ENCODE data around the gene SEMA3C. TPM values are rescaled to one million over a fixed set of nuclear protein-coding genes. Genes with fewer than 3 reads are reported as not detected.

SEMA3C gene
- total and polyA plus RNA-seq, 2 donors (not counting 3 experiments of a cell fraction or from before 2014, with no cell fraction given): 0.01 to 0.09 TPM

- FAIRE-seq (no peak), DNase-seq (ENCODE audit: low read depth, low spot score) (no peak)
- Histone ChIP-seq H3K4me3 (replicated peaks in 1 of 3; ENCODE audit: insufficient read depth in 1 of 3, low read depth in 1 of 3, low read length in 3 of 3) (no peak overlapping the region), H3K79me2 (ENCODE audit: control insufficient read depth, insufficient read depth, low read length) (no peaks in the 10 kb centered on the region), H4K20me1 (replicated peaks; ENCODE audit: control insufficient read depth, extremely low read depth, insufficient read depth, low read length) (no peaks in the 10 kb centered on the region), H3K9ac (replicated peaks; ENCODE audit: extremely low read depth, insufficient read depth, low read length) (no peak overlapping the region), H3K9me3 (replicated peaks; ENCODE audit: control insufficient read depth, insufficient read depth, low read length) (no peaks in the 10 kb centered on the region), H3K27me3 (ENCODE audit: control insufficient read depth in 2 of 2, insufficient read depth in 2 of 2, low read length in 2 of 2) (peaks cover 0 to 5% of the 10 kb centered on the region in 2 experiments), H3K4me2 (ENCODE audit: insufficient read depth, low read length) (no peak overlapping the region), H3K27ac (ENCODE audit: insufficient read depth, low read depth, low read length) (no peak overlapping the region), H3K9me1 (replicated peaks; ENCODE audit: control insufficient read depth, extremely low read depth, insufficient read depth, low read length) (no peaks in the 10 kb centered on the region), H2AFZ (ENCODE audit: low read depth, low read length) (no peak overlapping the region), H3K36me3 (ENCODE audit: control insufficient read depth in 2 of 2, extremely low read depth in 1 of 2, insufficient read depth in 2 of 2, low read length in 2 of 2) (no peaks in the 10 kb centered on the region), H3K4me1 (ENCODE audit: control insufficient read depth, extremely low read depth, insufficient read depth, low read length) (peaks cover 14% of the 10 kb centered on the region)
- dilution Hi-C loops (cut with MboI; ENCODE audit: extremely low pct_ligation_motif_present, low sequenced_read_pairs) (no loop called here), intact Hi-C loops (cut with micrococcal nuclease) (no loop called here)
- no TSS peak for BruUV-seq (replicated peaks)
- TF ChIP-seq POLR2A (IDR thresholded peaks at IDR 0.05; ENCODE audit: low read depth, low read length): no peak
- TF ChIP-seq GATA2 (IDR thresholded peaks at IDR 0.05; ENCODE audit: insufficient read depth, insufficient read length, low read depth, low read length): no peak
- TF ChIP-seq FOS (IDR thresholded peaks at IDR 0.05; ENCODE audit: borderline replicate concordance, insufficient read depth, low read length): no peak
- ChIA-PET POLR2A (no interaction called here), CTCF (interaction anchor here (0.9 kb wide), 1 partner anchor 11 kb away, joined by 4 read pairs; no protein-coding TSS in a partner anchor)
Observed at GRCh38 chr7:80946858-80947257, 28.0 kb upstream of the SEMA3C start.

DNA sequence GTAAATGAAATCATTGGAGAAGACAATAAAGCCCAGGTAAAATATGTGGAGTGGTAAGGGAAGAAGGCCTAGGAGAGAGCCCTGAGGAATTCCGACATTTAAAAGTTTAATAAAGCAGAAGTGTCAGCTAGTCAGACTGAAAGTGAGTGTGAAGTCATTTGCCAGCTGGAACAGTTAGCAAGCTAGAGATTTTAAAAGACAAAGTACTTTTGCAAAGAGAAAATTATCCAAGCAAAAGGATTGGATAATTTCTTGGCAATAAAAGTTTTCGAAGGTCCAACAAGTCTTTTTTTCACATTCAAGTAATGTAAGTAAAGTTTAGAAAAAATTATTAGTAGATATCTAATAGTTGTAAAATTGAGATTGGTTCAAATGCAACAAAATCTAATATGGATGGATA is 27.1 kb upstream of the SEMA3C start:
- Histone ChIP-seq H3K9me1 (replicated peaks; ENCODE audit: control insufficient read depth, extremely low read depth, insufficient read depth, low read length) (no peaks in the 10 kb centered on the region), H3K4me1 (ENCODE audit: control insufficient read depth, extremely low read depth, insufficient read depth, low read length) (peaks cover 23% of the 10 kb centered on the region), H3K4me2 (ENCODE audit: insufficient read depth, low read length) (no peak overlapping the region), H2AFZ (ENCODE audit: low read depth, low read length) (no peak overlapping the region), H3K27ac (ENCODE audit: insufficient read depth, low read depth, low read length) (no peak overlapping the region), H3K9me3 (replicated peaks; ENCODE audit: control insufficient read depth, insufficient read depth, low read length) (no peaks in the 10 kb centered on the region), H3K36me3 (ENCODE audit: control insufficient read depth in 2 of 2, extremely low read depth in 1 of 2, insufficient read depth in 2 of 2, low read length in 2 of 2) (no peaks in the 10 kb centered on the region), H3K9ac (replicated peaks; ENCODE audit: extremely low read depth, insufficient read depth, low read length) (no peak overlapping the region), H3K4me3 (replicated peaks in 1 of 3; ENCODE audit: insufficient read depth in 1 of 3, low read depth in 1 of 3, low read length in 3 of 3) (no peak overlapping the region), H3K79me2 (ENCODE audit: control insufficient read depth, insufficient read depth, low read length) (no peaks in the 10 kb centered on the region), H4K20me1 (replicated peaks; ENCODE audit: control insufficient read depth, extremely low read depth, insufficient read depth, low read length) (no peaks in the 10 kb centered on the region), H3K27me3 (ENCODE audit: control insufficient read depth in 2 of 2, insufficient read depth in 2 of 2, low read length in 2 of 2) (peaks cover 0 to 5% of the 10 kb centered on the region in 2 experiments)
- intact Hi-C loops (cut with micrococcal nuclease) (no loop called here), dilution Hi-C loops (cut with MboI; ENCODE audit: extremely low pct_ligation_motif_present, low sequenced_read_pairs) (no loop called here)
- ChIA-PET CTCF (interaction anchor here (0.9 to 1.1 kb wide), 2 partner anchors 12 to 27 kb away, joined by 3 to 4 read pairs; partner anchors contain the start of gene SEMA3C), POLR2A (no interaction called here)
- FAIRE-seq: no peak
- TF ChIP-seq EZH2 (IDR thresholded peaks at IDR 0.05; ENCODE audit: borderline replicate concordance, low read depth, low read length, severe bottlenecking) (no peak), JUN (IDR thresholded peaks at IDR 0.05; ENCODE audit: borderline replicate concordance, insufficient read depth, insufficient read length, low read depth) (no peak), GATA2 (IDR thresholded peaks at IDR 0.05; ENCODE audit: insufficient read depth, insufficient read length, low read depth, low read length) (no peak), MYC (IDR thresholded peaks at IDR 0.05; ENCODE audit: low read depth, low read length) (no peak), POLR2A (IDR thresholded peaks at IDR 0.05; ENCODE audit: low read depth, low read length) (no peak), POLR2AphosphoS5 (IDR thresholded peaks at IDR 0.05; ENCODE audit: insufficient read depth, low read depth, low read length) (no peak), FOS (IDR thresholded peaks at IDR 0.05; ENCODE audit: borderline replicate concordance, insufficient read depth, low read length) (no peak), CTCF (IDR thresholded peaks at IDR 0.05; ENCODE audit: extremely low read depth in 1 of 2, insufficient read depth in 1 of 2, low read depth in 1 of 2, low read length in 2 of 2) (no peak)
- TF ChIP-seq, protein P1, sequence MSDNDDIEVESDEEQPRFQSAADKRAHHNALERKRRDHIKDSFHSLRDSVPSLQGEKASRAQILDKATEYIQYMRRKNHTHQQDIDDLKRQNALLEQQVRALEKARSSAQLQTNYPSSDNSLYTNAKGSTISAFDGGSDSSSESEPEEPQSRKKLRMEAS (IDR thresholded peaks at IDR 0.05; ENCODE audit: insufficient read depth, insufficient read length): no peak
- no peak for DNase-seq (ENCODE audit: low read depth, low spot score)
- no TSS peak for BruUV-seq (replicated peaks)
